ENCODE results near the gene C9orf72.

DNA sequence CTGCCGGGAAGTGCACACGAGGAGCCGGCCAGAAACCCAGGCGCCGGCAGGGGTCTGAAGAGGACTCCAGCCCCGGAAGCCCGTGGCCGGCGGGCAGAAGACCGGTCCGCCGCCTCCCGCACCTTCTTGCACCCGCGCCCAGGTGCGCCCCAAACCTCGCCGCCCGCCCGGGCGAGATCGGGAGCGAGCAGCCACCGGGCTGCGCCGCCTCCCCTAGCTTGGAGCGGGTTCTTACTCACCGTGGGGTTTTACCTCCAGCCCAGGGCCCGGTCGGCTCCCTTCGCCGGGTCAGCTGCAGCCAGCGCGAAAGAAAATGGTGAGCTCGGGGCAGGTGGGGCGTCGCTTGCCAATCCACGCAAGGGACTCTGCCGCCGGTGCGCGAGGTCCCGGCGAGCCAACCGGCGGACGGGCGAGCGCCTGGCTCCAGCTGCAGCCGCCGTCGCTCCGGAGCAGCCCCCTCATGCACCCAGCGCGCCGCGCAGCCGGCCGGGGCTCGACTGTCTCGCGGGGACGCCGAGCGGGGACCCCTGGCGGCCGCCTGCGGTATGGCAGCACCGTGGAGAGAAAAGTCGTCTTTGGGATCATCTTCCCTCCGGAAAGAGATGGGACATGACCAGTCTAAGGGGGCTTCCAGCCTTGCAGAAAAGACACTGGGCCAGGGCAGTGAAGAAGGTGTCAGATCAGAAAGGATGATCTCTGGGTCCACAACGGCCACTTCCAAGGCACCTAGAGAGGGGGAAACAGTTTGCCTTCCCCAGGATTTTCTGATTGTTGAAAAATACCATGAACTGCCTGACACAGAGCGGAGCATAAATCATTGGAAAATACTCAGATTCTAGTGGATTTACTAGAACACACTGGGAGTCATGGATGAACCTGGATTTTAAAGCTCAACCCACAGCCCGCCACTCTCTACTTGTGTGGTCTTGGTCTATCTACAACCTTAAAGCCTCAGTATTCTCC lies 43.7 kb downstream of the C9orf72 start, which contains the start of gene MOB3B:
- TF ChIP-seq POLR2A (IDR thresholded peaks at IDR 0.05) (no peak), POLR2AphosphoS5 (IDR thresholded peaks at IDR 0.05) (peak; percentile 18)
- TF ChIP-seq, protein P1, sequence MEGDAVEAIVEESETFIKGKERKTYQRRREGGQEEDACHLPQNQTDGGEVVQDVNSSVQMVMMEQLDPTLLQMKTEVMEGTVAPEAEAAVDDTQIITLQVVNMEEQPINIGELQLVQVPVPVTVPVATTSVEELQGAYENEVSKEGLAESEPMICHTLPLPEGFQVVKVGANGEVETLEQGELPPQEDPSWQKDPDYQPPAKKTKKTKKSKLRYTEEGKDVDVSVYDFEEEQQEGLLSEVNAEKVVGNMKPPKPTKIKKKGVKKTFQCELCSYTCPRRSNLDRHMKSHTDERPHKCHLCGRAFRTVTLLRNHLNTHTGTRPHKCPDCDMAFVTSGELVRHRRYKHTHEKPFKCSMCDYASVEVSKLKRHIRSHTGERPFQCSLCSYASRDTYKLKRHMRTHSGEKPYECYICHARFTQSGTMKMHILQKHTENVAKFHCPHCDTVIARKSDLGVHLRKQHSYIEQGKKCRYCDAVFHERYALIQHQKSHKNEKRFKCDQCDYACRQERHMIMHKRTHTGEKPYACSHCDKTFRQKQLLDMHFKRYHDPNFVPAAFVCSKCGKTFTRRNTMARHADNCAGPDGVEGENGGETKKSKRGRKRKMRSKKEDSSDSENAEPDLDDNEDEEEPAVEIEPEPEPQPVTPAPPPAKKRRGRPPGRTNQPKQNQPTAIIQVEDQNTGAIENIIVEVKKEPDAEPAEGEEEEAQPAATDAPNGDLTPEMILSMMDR (IDR thresholded peaks at IDR 0.05) = peak; percentile 82 to 94 (median 92)
